A549 (cell line): ENCODE measurements around the gene ALAD. TPM values are rescaled to one million over a fixed set of nuclear protein-coding genes. Genes with fewer than 3 reads are reported as not detected.

Experiments
- ATAC-seq, 2 experiments: fragments of 200-7000 bp in 1 of 2; fragments of >200 bp in 1 of 2; cut with Nextera tagmentation in 1 of 2; cut with Tn5 transposase in 1 of 2; 3 replicates each; pipeline versions ENCODE4 v1.8.0 to v1.9.1; 2018 to 2020; ENCODE audit warnings: mild to moderate bottlenecking in 1 of 2, moderate library complexity in 1 of 2
- CTCF ChIA-PET: fragments of 300-600 bp; sonication (Branson Sonifier 250); formaldehyde crosslinking; extraction: SDS; loops from one replicate; lab custom pipeline; 2021; ENCODE audit warnings: antibody characterized with exemption, inconsistent platforms; lab: Yijun Ruan, JAX
- POLR2A ChIA-PET: fragments of 350-600 bp; formaldehyde crosslinking; extraction: SDS; loops from one replicate; lab custom pipeline; 2021; ENCODE audit warnings: antibody characterized with exemption, inconsistent platforms; lab: Yijun Ruan, JAX
- DNase-seq, 2 experiments: peaks; one replicate each; pipeline versions ENCODE4 v3.0.0 to v3.0.0-alpha.2; 2011 to 2016; ENCODE audit warnings: low read depth in 1 of 2, low spot score in 1 of 2
- FAIRE-seq: peaks from 2 replicates; lab custom pipeline; 2011; peaks lifted over from hg19 to GRCh38; lab: Jason Lieb, UNC
- H3K27ac ChIP-seq, 2 experiments: fragments of >200 bp; sonication (Bioruptor Twin); formaldehyde crosslinking; 3 replicates each; pipeline ENCODE4 v1.5.1; 2016 to 2017
- H3K4me1 ChIP-seq: fragments of >200 bp; sonication (Bioruptor Twin); formaldehyde crosslinking; 3 replicates; pipeline ENCODE4 v1.6.1; 2016
- H3K4me2 ChIP-seq: fragments of >200 bp; sonication (Bioruptor Twin); formaldehyde crosslinking; 3 replicates; pipeline ENCODE4 v1.6.1; 2016
- H3K4me3 ChIP-seq: fragments of >200 bp; sonication (Bioruptor Twin); formaldehyde crosslinking; 3 replicates; pipeline ENCODE4 v1.5.1; 2016
- H3K9me3 ChIP-seq: fragments of >200 bp; sonication (Bioruptor Twin); formaldehyde crosslinking; 3 replicates; pipeline ENCODE4 v1.6.1; 2016
- CEBPB ChIP-seq, 2 experiments: fragments of >200 bp in 1 of 2; sonication (Bioruptor Twin) in 1 of 2; formaldehyde crosslinking in 1 of 2; IDR thresholded peaks; 2 replicates each; pipeline ENCODE4 v1.6.1; 2012 to 2016
- CHD2 ChIP-seq: fragments of 150-350 bp; IDR thresholded peaks from 2 replicates; pipeline ENCODE4 v1.6.1; 2014; ENCODE audit warnings: low read length; ENCODE audit not compliant: partially characterized antibody
- EHF ChIP-seq: fragments of 250-450 bp; sonication (Bioruptor Pico); IDR thresholded peaks from 2 replicates; pipeline ENCODE4 v1.5.0; 2020; ENCODE audit warnings: mild to moderate bottlenecking
- ESRRA ChIP-seq: fragments of 150-350 bp; IDR thresholded peaks from 2 replicates; pipeline ENCODE4 v1.6.1; 2014; ENCODE audit warnings: mild to moderate bottlenecking, low read length, borderline replicate concordance
- HDAC2 ChIP-seq: fragments of 200-600 bp; sonication (generic); IDR thresholded peaks from 2 replicates; pipeline ENCODE4 v1.6.1; 2016
- HES2 ChIP-seq: fragments of >200 bp; sonication (Bioruptor Twin); formaldehyde crosslinking; IDR thresholded peaks from 2 replicates; pipeline ENCODE4 v1.6.1; 2016
- HEYL ChIP-seq: fragments of 250-450 bp; sonication (Bioruptor Pico); IDR thresholded peaks from 2 replicates; pipeline ENCODE4 v1.8.0; 2021; ENCODE audit warnings: mild to moderate bottlenecking, moderate library complexity
- HMGXB4 ChIP-seq: fragments of 250-450 bp; sonication (Bioruptor Pico); IDR thresholded peaks from 2 replicates; pipeline ENCODE4 v1.5.0; 2021; ENCODE audit warnings: mild to moderate bottlenecking, moderate library complexity, borderline replicate concordance
- HOXB13 ChIP-seq: fragments of 250-450 bp; sonication (Bioruptor Pico); IDR thresholded peaks from 2 replicates; pipeline ENCODE4 v1.5.0; 2020; ENCODE audit warnings: low read depth, mild to moderate bottlenecking, moderate library complexity
- JUN ChIP-seq, 2 experiments: fragments of >200 bp; sonication (Bioruptor Twin); formaldehyde crosslinking; IDR thresholded peaks; 2 replicates in 1 of 2; 3 replicates in 1 of 2; pipeline ENCODE4 v1.6.1; 2016 to 2017
- JUNB ChIP-seq: fragments of >200 bp; sonication (Bioruptor Twin); formaldehyde crosslinking; IDR thresholded peaks from 2 replicates; pipeline ENCODE4 v1.6.1; 2016
- MAZ ChIP-seq: fragments of 150-350 bp; IDR thresholded peaks from 2 replicates; pipeline ENCODE4 v1.6.1; 2014; ENCODE audit warnings: antibody characterized with exemption, low read depth, low read length, borderline replicate concordance
- NFE2L2 ChIP-seq: fragments of 150-350 bp; conservative IDR thresholded peaks from 2 replicates; pipeline ENCODE4 v1.6.1; 2014; ENCODE audit warnings: low read length
- PHF8 ChIP-seq: fragments of 200-600 bp; sonication (generic); IDR thresholded peaks from 2 replicates; pipeline ENCODE4 v1.6.1; 2016; ENCODE audit warnings: low read depth, mild to moderate bottlenecking, antibody characterized with exemption, moderate library complexity, borderline replicate concordance
- POLR2AphosphoS2 ChIP-seq: conservative IDR thresholded peaks from 2 replicates; pipeline ENCODE4 v1.6.1; 2012; ENCODE audit warnings: low read length, improper control_type of control experiment, inconsistent platforms
- SREBF2 ChIP-seq: fragments of 450-650 bp; IDR thresholded peaks from 2 replicates; pipeline ENCODE4 v1.6.1; 2014; ENCODE audit warnings: mild to moderate bottlenecking, moderate library complexity
- TP53 ChIP-seq: fragments of 250-450 bp; sonication (Bioruptor Pico); IDR thresholded peaks from 2 replicates; pipeline ENCODE4 v1.5.0; 2021; ENCODE audit warnings: mild to moderate bottlenecking, moderate library complexity
- ZC3H11A ChIP-seq: fragments of 450-650 bp; IDR thresholded peaks from 2 replicates; pipeline ENCODE4 v1.6.1; 2014; ENCODE audit warnings: antibody characterized with exemption, mild to moderate bottlenecking
- ZNF302 ChIP-seq: fragments of 250-450 bp; sonication (Bioruptor Pico); IDR thresholded peaks from 2 replicates; pipeline ENCODE4 v1.9.0; 2021; ENCODE audit warnings: inconsistent platforms, mild to moderate bottlenecking, moderate library complexity
- ZSCAN20 ChIP-seq: fragments of 250-450 bp; sonication (Bioruptor Pico); IDR thresholded peaks from 2 replicates; pipeline ENCODE4 v1.8.0; 2022; ENCODE audit warnings: mild to moderate bottlenecking, moderate library complexity
- WGBS: methylation state at CpG from one replicate; pipeline ENCODE4 v1.1.6; 2017; ENCODE audit errors: missing lambda C conversion rate; 5-methylcytosine and 5-hydroxymethylcytosine counted together
- polyA plus RNA-seq, 4 experiments: library from polyadenylated mRNA; depleted of rRNA in 3 of 4; stranded (reverse); fragments of >200 nt; fragmentation: RNase III in 1 of 4; extraction: RNeasy Plus Mini Kit Qiagen cat#74134 plus additional on column Dnase treatment in 1 of 4; gene quantifications; 2 replicates in 3 of 4; 3 replicates in 1 of 4; pipeline ENCODE4 v1.2.3, GENCODE V29; 2011 to 2017
- TF ChIP-seq, protein P1 (sequence below): IDR thresholded peaks from 2 replicates; pipeline ENCODE4 v1.6.1; 2012

Gene ALAD
- polyA plus RNA-seq, 2 of the 4 experiments (the other 2 are of a cell fraction) = 5.7 to 18.5 TPM

DNA sequence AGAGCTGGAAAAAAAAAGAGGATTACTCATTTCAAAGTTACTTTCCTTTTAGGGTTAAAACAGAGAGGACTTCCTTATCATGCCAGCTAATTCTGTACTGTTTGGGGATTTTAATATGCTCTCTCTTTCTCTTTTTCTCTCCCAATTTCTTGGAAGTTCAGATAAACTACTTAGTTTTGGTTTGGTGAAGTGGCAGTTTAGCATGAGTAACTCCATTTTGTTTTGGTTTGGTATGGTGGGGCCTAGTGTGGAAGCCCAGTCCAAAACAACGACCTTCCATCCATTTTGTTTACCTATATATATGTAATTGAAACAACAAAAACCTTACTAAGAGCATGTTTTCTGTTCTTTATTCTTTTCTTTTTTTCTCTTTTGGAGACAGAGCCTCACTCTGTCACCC is 55.4 kb downstream of the ALAD start:
- DNase-seq (no peak), ATAC-seq (no peak), FAIRE-seq (no peak)
- ChIA-PET POLR2A (no interaction called here), CTCF (interaction anchor here (1.3 to 1.6 kb wide), 2 partner anchors 26 to 55 kb away, joined by 4 to 6 read pairs; partner anchors contain the start of gene ALAD)
- Histone ChIP-seq H3K9me3 (no peaks in the 10 kb centered on the region), H3K4me2 (no peak overlapping the region), H3K27ac (no peak overlapping the region), H3K4me3 (no peak overlapping the region), H3K4me1 (peaks cover 6% of the 10 kb centered on the region; the same call in 1 of the 3 replicates)
- 58% methylated on average over 1 of the region's 1 CpG for WGBS
- TF ChIP-seq ESRRA (no peak), HDAC2 (no peak), HMGXB4 (CRISPR knock-in tag) (no peak), POLR2AphosphoS2 (no peak)

- H3K9me3 ChIP-seq = no peaks in the 10 kb centered on the region
- no peak overlapping the region for H3K27ac ChIP-seq
- ChIA-PET CTCF (interaction anchor here (1.6 kb wide), 1 partner anchor 56 kb away, joined by 6 read pairs; the partner anchor contains the start of gene ALAD), POLR2A (no interaction called here)
- no peak for FAIRE-seq
- DNase-seq = no peak
- ATAC-seq = no peak
- WGBS = 71% methylated on average over 2 of the region's 2 CpGs
- H3K4me3 ChIP-seq = no peak overlapping the region
- no peak overlapping the region for H3K4me2 ChIP-seq
- TF ChIP-seq, protein P1, sequence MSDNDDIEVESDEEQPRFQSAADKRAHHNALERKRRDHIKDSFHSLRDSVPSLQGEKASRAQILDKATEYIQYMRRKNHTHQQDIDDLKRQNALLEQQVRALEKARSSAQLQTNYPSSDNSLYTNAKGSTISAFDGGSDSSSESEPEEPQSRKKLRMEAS = no peak
- no peak for TF ChIP-seq ZSCAN20 (CRISPR knock-in tag)
- TF ChIP-seq, all 56 proteins: peak for 0
- peaks cover 6% of the 10 kb centered on the region; the same call in 1 of the 3 replicates for H3K4me1 ChIP-seq
Observed at GRCh38 chr9:113345190-113345589, 55.9 kb downstream of the ALAD start.

DNA sequence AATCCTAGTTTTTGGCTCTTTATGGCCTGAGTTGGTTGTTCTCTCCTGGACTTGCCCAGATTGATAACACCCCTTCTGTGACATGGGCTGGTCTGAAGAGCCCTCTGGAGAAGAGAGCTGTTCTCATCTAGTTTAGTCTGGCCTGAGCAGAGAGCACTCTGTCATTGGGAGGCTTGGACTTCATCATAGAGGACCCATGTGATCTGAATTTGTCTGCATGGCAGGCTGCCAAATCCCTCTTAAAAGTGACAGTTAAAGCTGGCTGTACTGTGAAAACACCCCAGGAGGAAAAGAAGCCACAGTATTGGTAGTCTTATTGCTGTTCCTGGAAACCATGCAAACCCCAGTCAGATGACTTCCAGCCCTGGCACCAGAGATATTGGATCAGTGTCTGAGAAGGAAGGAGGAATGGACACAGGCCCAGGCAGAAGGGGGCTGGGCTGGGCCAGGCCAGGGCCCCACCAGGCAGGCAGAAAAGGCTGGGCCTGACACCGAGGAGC is 57.3 kb downstream of the ALAD start:
- WGBS = 44% methylated on average over 1 of the region's 1 CpG
- Histone ChIP-seq H3K4me3 (no peak overlapping the region), H3K4me2 (no peak overlapping the region), H3K27ac (no peak overlapping the region), H3K9me3 (no peaks in the 10 kb centered on the region), H3K4me1 (0 out of 3 replicates have a peak, but pooled peaks cover 4% of the 10 kb centered on the region)
- FAIRE-seq = no peak
- no peak for ATAC-seq
- TF ChIP-seq HOXB13 (CRISPR knock-in tag) (no peak), PHF8 (no peak), CHD2 (no peak), TP53 (CRISPR knock-in tag) (no peak), ZC3H11A (no peak), JUNB (no peak), HEYL (CRISPR knock-in tag) (no peak), MAZ (no peak), ZNF302 (CRISPR knock-in tag) (no peak), CEBPB (IDR thresholded peaks at IDR 0.05) (no peak), ESRRA (no peak), SREBF2 (no peak), JUN (IDR thresholded peaks at IDR 0.05) (no peak), NFE2L2 (no peak), EHF (CRISPR knock-in tag) (no peak), HES2 (no peak)
- TF ChIP-seq, protein P1 = no peak
- ChIA-PET CTCF (interaction anchor here (1.2 kb wide), 1 partner anchor 16 kb away, joined by 3 read pairs; no protein-coding TSS in a partner anchor), POLR2A (no interaction called here)
- no peak for DNase-seq
